NCI-H524 (cell line): ENCODE measurements around the gene CALD1.
A peak's percentile ranks its signal among the peaks of the same experiment; 100 is the strongest.

Experiments
- DNase-seq, 2 experiments: peaks; one replicate each; lab custom pipeline; 2025; lab: John Stamatoyannopoulos, UW

CALD1 gene

GRCh38 chr7:134827436-134827835, 48.0 kb downstream of the CALD1 start:
- DNase-seq, result no peak

GRCh38 chr7:134827889-134828288, 48.5 kb downstream of the CALD1 start:
- no peak for DNase-seq

- no peak for DNase-seq
These were observed 48.9 kb downstream of the CALD1 start for GRCh38 chr7:134828361-134828760.

- no peak for DNase-seq
These were observed 50.0 kb downstream of the CALD1 start for GRCh38 chr7:134829380-134829986.

GRCh38 chr7:134831862-134832261, 52.4 kb downstream of the CALD1 start:
- DNase-seq, result no peak

GRCh38 chr7:134832367-134832766, 52.9 kb downstream of the CALD1 start:
- DNase-seq, result no peak

GRCh38 chr7:134834689-134835462, 55.4 kb downstream of the CALD1 start:
- no peak for DNase-seq

- no peak for DNase-seq
These were observed 56.0 kb downstream of the CALD1 start for GRCh38 chr7:134835463-134835823.

GRCh38 chr7:134836447-134836846, 57.0 kb downstream of the CALD1 start:
- no peak for DNase-seq

GRCh38 chr7:134839298-134839697, 59.9 kb downstream of the CALD1 start:
- DNase-seq, result no peak

- no peak for DNase-seq
These were observed 62.6 kb downstream of the CALD1 start for GRCh38 chr7:134842062-134842461.

- DNase-seq, result no peak
These were observed 63.5 kb downstream of the CALD1 start for GRCh38 chr7:134842886-134843430.

GRCh38 chr7:134844200-134844599, 64.8 kb downstream of the CALD1 start:
- DNase-seq, result no peak

- DNase-seq, result peak in 1 of 2 experiments; percentile 6
These were observed 66.0 kb downstream of the CALD1 start for GRCh38 chr7:134845461-134845860.

GRCh38 chr7:134847851-134848588, 68.6 kb downstream of the CALD1 start:
- DNase-seq, result no peak

- DNase-seq, result no peak
These were observed 70.6 kb downstream of the CALD1 start for GRCh38 chr7:134850066-134850465.

- DNase-seq, result no peak
These were observed 71.7 kb downstream of the CALD1 start for GRCh38 chr7:134851141-134851540.

GRCh38 chr7:134852625-134853024, 73.2 kb downstream of the CALD1 start:
- no peak for DNase-seq

- DNase-seq, result no peak
These were observed 75.4 kb downstream of the CALD1 start for GRCh38 chr7:134854816-134855215.

- DNase-seq, result no peak
These were observed 76.0 kb downstream of the CALD1 start for GRCh38 chr7:134855442-134855841.

- DNase-seq, result no peak
These were observed 76.7 kb downstream of the CALD1 start for GRCh38 chr7:134856091-134856490.

- DNase-seq, result no peak
These were observed 77.3 kb downstream of the CALD1 start for GRCh38 chr7:134856691-134857090.

- DNase-seq, result no peak
These were observed 78.5 kb downstream of the CALD1 start for GRCh38 chr7:134857958-134858357.
